ENCODE measurements around the gene PLEKHG7. TPM values are rescaled to one million over a fixed set of nuclear protein-coding genes. Genes with fewer than 3 reads are reported as not detected.
"Not testable (repeated sequence)": the region's sequence is repeated elsewhere in the genome, so short reads cannot be mapped to it uniquely, and the experiment has no call there.

Gene PLEKHG7
- total RNA-seq, 2 experiments from 2014 or later, result not detected

- intact Hi-C loops (cut with DNase I, micrococcal nuclease), result loop anchor here (2.0 to 10.0 kb wide), 8 partner anchors 141 to 1401 kb away; partner anchors contain the start of gene EEA1 (in 1 of the 2)
- peaks cover 14% of the 10 kb centered on the region for H3K36me3 ChIP-seq (ENCODE audit: insufficient read depth, low read length)
- H3K27ac ChIP-seq (ENCODE audit: low read depth in 1 of 2, low read length in 2 of 2), result no peak overlapping the region
- no peak for ATAC-seq (ENCODE audit: poor library complexity)
- peaks cover 45% of the 10 kb centered on the region for H3K36me3 Mint-ChIP-seq (ENCODE audit: low read depth)
- H3K4me1 ChIP-seq (ENCODE audit: insufficient read depth, low read length), result no peaks in the 10 kb centered on the region
- no peaks in the 10 kb centered on the region for H3K27me3 ChIP-seq (ENCODE audit: control insufficient read depth in 1 of 2, insufficient read depth in 2 of 2, low read length in 2 of 2)
- no peaks in the 10 kb centered on the region for H3K9me3 ChIP-seq (ENCODE audit: control insufficient read depth in 1 of 2, insufficient read depth in 1 of 2, low read length in 2 of 2)
- no peak overlapping the region for H3K4me3 Mint-ChIP-seq
- H3K4me3 ChIP-seq (ENCODE audit: low read length), result no peak overlapping the region
- ChIA-PET POLR2A (interaction anchor here (0.6 to 1.2 kb wide), 3 partner anchors 11 to 711 kb away, joined by 3 read pairs; no protein-coding TSS in a partner anchor), CTCF (interaction anchor here (0.7 to 1.7 kb wide), 4 partner anchors 10 to 682 kb away, joined by 3 to 5 read pairs (median 4); no protein-coding TSS in a partner anchor)
- DNase-seq, result no peak
- H3K27ac Mint-ChIP-seq, result no peak overlapping the region
- no peaks in the 10 kb centered on the region for H3K4me1 Mint-ChIP-seq (ENCODE audit: low read depth)
- no peaks in the 10 kb centered on the region for H3K27me3 Mint-ChIP-seq
- no peaks in the 10 kb centered on the region for H3K9me3 Mint-ChIP-seq
- TF ChIP-seq, protein P1, sequence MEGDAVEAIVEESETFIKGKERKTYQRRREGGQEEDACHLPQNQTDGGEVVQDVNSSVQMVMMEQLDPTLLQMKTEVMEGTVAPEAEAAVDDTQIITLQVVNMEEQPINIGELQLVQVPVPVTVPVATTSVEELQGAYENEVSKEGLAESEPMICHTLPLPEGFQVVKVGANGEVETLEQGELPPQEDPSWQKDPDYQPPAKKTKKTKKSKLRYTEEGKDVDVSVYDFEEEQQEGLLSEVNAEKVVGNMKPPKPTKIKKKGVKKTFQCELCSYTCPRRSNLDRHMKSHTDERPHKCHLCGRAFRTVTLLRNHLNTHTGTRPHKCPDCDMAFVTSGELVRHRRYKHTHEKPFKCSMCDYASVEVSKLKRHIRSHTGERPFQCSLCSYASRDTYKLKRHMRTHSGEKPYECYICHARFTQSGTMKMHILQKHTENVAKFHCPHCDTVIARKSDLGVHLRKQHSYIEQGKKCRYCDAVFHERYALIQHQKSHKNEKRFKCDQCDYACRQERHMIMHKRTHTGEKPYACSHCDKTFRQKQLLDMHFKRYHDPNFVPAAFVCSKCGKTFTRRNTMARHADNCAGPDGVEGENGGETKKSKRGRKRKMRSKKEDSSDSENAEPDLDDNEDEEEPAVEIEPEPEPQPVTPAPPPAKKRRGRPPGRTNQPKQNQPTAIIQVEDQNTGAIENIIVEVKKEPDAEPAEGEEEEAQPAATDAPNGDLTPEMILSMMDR (IDR thresholded peaks at IDR 0.05), result no peak
Observed at GRCh38 chr12:92786045-92786444, 83.3 kb downstream of the PLEKHG7 start.

- POLR2A ChIA-PET; H3K27me3 ChIP-seq (ENCODE audit: control insufficient read depth in 1 of 2, insufficient read depth in 2 of 2, low read length in 2 of 2); CTCF ChIA-PET; H3K9me3 ChIP-seq (ENCODE audit: control insufficient read depth in 1 of 2, insufficient read depth in 1 of 2, low read length in 2 of 2); H3K27ac ChIP-seq (ENCODE audit: low read depth in 1 of 2, low read length in 2 of 2); H3K27me3 Mint-ChIP-seq; H3K9me3 Mint-ChIP-seq; H3K4me1 ChIP-seq (ENCODE audit: insufficient read depth, low read length); H3K4me3 ChIP-seq (ENCODE audit: low read length); H3K4me1 Mint-ChIP-seq (ENCODE audit: low read depth); intact Hi-C loops (cut with DNase I, micrococcal nuclease); ATAC-seq (ENCODE audit: poor library complexity); DNase-seq; H3K27ac Mint-ChIP-seq; H3K4me3 Mint-ChIP-seq: not testable (repeated sequence)
- peaks cover 14% of the 10 kb centered on the region for H3K36me3 ChIP-seq (ENCODE audit: insufficient read depth, low read length)
- H3K36me3 Mint-ChIP-seq (ENCODE audit: low read depth), result peaks cover 87% of the 10 kb centered on the region
Observed at GRCh38 chr12:92794356-92794755, 91.6 kb downstream of the PLEKHG7 start.

GRCh38 chr12:92794814-92795213 is 92.0 kb downstream of the PLEKHG7 start:
- Histone ChIP-seq H3K4me3 (ENCODE audit: low read length) (no peak overlapping the region), H3K27ac (ENCODE audit: low read depth in 1 of 2, low read length in 2 of 2) (no peak overlapping the region), H3K36me3 (ENCODE audit: insufficient read depth, low read length) (peaks cover 14% of the 10 kb centered on the region), H3K4me1 (ENCODE audit: insufficient read depth, low read length) (no peaks in the 10 kb centered on the region), H3K27me3 (ENCODE audit: control insufficient read depth in 1 of 2, insufficient read depth in 2 of 2, low read length in 2 of 2) (no peaks in the 10 kb centered on the region), H3K9me3 (ENCODE audit: control insufficient read depth in 1 of 2, insufficient read depth in 1 of 2, low read length in 2 of 2) (no peaks in the 10 kb centered on the region)
- TF ChIP-seq, protein P1 (IDR thresholded peaks at IDR 0.05), result no peak
- Mint-ChIP-seq H3K36me3 (ENCODE audit: low read depth) (peaks cover 85% of the 10 kb centered on the region), H3K9me3 (peaks cover 8% of the 10 kb centered on the region), H3K27ac (no peak overlapping the region), H3K27me3 (no peaks in the 10 kb centered on the region), H3K4me3 (no peak overlapping the region), H3K4me1 (ENCODE audit: low read depth) (no peaks in the 10 kb centered on the region)
- CTCF ChIA-PET, result interaction anchor here (1.4 kb wide), 1 partner anchor 9 kb away, joined by 4 read pairs; no protein-coding TSS in a partner anchor
- ATAC-seq (ENCODE audit: poor library complexity), result no peak
- intact Hi-C loops (cut with DNase I, micrococcal nuclease), result no loop called here
- POLR2A ChIA-PET, result no interaction called here
- DNase-seq, result no peak

GRCh38 chr12:92796650-92797049 is 93.9 kb downstream of the PLEKHG7 start:
- intact Hi-C loops (cut with DNase I, micrococcal nuclease), result no loop called here
- peaks cover 78% of the 10 kb centered on the region for H3K36me3 Mint-ChIP-seq (ENCODE audit: low read depth)

More at GRCh38 chr12:92796650-92797049, 93.9 kb downstream of the PLEKHG7 start:
- ATAC-seq (ENCODE audit: poor library complexity) (no peak), DNase-seq (no peak)
- ChIA-PET POLR2A (no interaction called here), CTCF (no interaction called here)
- no peaks in the 10 kb centered on the region for H3K4me1 ChIP-seq (ENCODE audit: insufficient read depth, low read length)
- H3K9me3 ChIP-seq (ENCODE audit: control insufficient read depth in 1 of 2, insufficient read depth in 1 of 2, low read length in 2 of 2), result no peaks in the 10 kb centered on the region
- no peaks in the 10 kb centered on the region for H3K27me3 Mint-ChIP-seq
- no peaks in the 10 kb centered on the region for H3K4me1 Mint-ChIP-seq (ENCODE audit: low read depth)
- H3K27ac ChIP-seq (ENCODE audit: low read depth in 1 of 2, low read length in 2 of 2), result no peak overlapping the region
- H3K9me3 Mint-ChIP-seq, result peaks cover 5% of the 10 kb centered on the region
- no peak overlapping the region for H3K4me3 ChIP-seq (ENCODE audit: low read length)
- no peak overlapping the region for H3K4me3 Mint-ChIP-seq
- no peak overlapping the region for H3K27ac Mint-ChIP-seq
- no peaks in the 10 kb centered on the region for H3K27me3 ChIP-seq (ENCODE audit: control insufficient read depth in 1 of 2, insufficient read depth in 2 of 2, low read length in 2 of 2)
- TF ChIP-seq, protein P1 (IDR thresholded peaks at IDR 0.05), result no peak
- H3K36me3 ChIP-seq (ENCODE audit: insufficient read depth, low read length), result peaks cover 14% of the 10 kb centered on the region
